GM12801 (cell line): ENCODE data around the gene LRRTM4.

Source experiments
- CTCF ChIP-seq: IDR thresholded peaks from one replicate; pipeline ENCODE4 v1.5.1; 2011; ENCODE audit warnings: control low read depth; ENCODE audit not compliant: insufficient read length; ENCODE audit errors: extremely low read depth

Gene LRRTM4

DNA sequence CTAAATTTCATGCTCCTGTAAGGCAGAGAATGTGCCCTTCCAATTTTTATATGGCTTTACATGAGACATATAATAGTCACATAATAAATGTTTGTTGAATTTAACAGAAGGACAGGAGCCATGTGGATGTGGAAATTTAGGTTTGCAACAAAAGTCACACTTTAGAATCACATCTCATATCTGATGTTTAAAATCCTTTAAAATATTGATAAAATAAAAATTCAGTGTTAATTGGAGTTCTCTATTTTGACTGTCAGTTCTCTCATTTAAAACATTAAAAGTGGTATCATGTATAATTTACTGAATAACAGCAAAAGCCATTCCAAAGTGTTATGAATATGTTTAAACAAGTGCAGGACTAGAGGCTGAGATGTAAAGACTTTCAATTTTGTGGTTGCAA lies 594.1 kb downstream of the LRRTM4 start:
- TF ChIP-seq CTCF = no peak

- TF ChIP-seq CTCF = no peak
Measured at GRCh38 chr2:76921006-76921405, 601.2 kb downstream of the LRRTM4 start.

GRCh38 chr2:76895469-76895868 lies 626.7 kb downstream of the LRRTM4 start:
- no peak for TF ChIP-seq CTCF

DNA sequence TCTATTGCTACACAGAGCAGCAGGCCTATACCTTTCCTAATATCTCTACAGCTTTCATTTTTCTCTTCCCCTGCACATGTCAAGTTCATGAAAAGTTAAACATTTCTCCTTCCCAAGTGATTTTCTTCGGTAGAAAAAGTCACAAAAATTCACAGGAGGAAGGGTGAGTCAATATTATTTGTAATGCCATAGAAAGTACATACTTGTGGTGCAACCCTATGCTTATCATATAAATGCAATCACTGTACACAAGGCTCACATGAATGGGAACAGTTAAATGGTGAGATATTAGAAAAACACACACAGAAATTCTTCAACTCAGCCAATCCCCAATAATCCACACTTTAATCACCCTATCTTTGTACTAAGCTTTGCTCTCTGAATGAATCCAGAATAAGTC lies 651.6 kb downstream of the LRRTM4 start:
- no peak for TF ChIP-seq CTCF

GRCh38 chr2:76870011-76870410 lies 652.2 kb downstream of the LRRTM4 start:
- TF ChIP-seq CTCF = no peak

DNA sequence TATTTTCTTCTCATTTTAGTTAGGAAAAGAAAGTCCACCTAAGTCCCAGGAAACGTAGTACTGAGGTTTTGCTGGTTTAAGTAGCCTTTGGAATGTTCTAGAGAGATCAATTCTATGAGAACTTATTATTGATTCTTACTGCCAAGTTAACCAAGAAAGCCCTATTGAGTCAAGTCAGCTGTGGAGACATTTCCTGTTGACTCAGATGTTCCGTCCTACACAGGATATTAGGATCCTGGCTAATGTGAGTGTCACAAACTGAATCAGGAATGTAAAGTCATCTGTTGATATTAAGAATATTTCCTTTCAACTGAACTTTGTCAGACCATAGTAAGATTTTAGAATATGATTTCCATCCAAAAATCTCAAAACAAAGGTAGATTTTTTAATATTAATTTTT lies 654.3 kb downstream of the LRRTM4 start:
- no peak for TF ChIP-seq CTCF

DNA sequence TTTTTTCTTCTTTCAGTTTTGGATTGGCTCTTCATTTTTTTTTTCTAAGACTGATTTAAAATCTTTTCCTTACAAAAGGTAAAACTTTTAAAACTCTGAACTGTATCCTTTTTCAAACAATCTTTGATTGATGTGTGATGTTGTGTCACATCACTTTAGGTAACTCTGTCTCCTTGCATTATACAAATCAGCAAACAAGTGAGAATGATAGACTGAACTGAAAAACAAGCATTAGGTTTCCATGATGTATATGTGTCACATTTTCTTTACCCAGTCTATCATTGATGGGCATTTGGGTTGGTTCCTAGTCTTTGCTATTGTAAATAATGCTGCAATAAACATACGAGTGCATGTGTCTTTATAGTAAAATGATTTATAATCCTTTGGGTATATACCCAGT lies 655.7 kb downstream of the LRRTM4 start:
- TF ChIP-seq CTCF = no peak

GRCh38 chr2:76862901-76863300 lies 659.3 kb downstream of the LRRTM4 start:
- TF ChIP-seq CTCF = no peak
